ENCODE results near the gene SVIP.

Gene SVIP

GRCh38 chr11:22851477-22851876, 21.9 kb upstream of the SVIP start:
- no peak for DNase-seq (ENCODE audit: low spot score)

DNA sequence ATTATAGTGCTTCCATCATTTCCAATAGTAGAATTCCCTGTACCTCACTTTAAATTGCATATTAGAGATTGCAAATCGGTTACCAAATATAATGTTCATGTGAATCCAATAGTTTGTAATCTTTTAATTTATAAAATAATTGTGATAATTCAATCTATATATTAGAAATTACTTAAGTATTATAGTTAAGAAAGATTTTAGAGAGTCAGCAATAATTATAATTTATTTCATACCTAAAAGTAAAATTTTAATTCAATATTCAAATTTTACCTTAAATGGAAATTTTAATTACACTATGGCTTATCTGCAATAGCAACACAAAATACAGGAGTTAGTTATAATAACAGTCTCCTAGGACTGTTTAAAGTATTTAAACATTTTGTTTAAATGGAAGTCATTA, 17.1 kb upstream of the SVIP start:
- TF ChIP-seq CTCF (IDR thresholded peaks at IDR 0.05; ENCODE audit: extremely low read depth, missing control alignments), result no peak
- no peak for DNase-seq (ENCODE audit: low spot score)

More at GRCh38 chr11:22851477-22851876, 21.9 kb upstream of the SVIP start:
- no peak for TF ChIP-seq CTCF (IDR thresholded peaks at IDR 0.05; ENCODE audit: extremely low read depth, missing control alignments)

DNA sequence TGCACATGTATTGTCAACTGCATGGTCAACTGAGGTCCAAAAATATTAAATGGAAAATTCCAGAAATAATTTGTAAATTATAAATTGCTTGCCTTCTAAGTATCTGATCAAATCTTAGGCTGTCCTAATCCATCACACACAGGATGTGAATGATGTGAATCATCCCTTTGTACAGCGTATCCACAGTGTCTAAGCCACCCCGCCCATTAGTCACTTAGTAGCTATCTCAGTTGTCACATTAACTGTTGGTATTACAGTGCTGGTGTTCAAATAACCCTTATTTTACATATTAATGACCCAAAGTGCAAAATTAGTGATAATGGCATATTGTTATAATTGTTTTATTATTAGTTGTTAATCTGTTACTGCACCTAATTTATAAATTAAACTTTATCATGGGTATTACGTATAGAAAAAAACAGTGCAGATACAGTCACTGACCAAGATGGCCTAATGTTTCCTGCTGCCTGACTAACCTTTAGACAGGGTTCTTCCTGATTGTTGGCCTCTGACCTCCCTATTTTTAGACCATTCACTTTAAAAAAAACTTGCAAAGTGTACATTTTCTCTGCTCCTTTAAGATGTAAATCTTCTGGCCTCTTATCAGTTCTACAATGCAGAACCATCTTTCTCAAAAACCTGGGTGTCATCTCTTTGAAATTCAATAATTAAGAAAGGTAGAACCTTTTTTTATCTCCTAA, 2.9 kb upstream of the SVIP start:
- DNase-seq (ENCODE audit: low spot score), result no peak

DNA sequence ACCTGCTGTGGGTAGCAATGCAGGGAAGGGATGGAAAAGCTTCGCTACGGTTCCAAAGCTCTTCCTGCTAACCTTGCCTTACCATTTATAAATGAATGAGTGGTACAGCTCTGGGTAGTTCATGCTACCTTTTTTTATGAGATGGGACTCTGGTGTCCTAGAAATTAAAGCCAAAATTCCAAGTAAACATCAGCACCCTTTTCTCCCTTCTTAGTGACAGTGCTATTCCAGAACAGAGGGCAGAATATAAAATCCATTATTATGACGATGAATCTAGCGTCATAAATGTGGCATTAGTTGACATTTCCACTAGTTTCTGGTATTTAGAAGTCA, 447 bp upstream of the SVIP start:
- TF ChIP-seq CTCF (IDR thresholded peaks at IDR 0.05; ENCODE audit: extremely low read depth, missing control alignments), result no peak
- no peak for DNase-seq (ENCODE audit: low spot score)

More for the DNA sequence above, 2.9 kb upstream of the SVIP start:
- no peak for TF ChIP-seq CTCF (IDR thresholded peaks at IDR 0.05; ENCODE audit: extremely low read depth, missing control alignments)

DNA sequence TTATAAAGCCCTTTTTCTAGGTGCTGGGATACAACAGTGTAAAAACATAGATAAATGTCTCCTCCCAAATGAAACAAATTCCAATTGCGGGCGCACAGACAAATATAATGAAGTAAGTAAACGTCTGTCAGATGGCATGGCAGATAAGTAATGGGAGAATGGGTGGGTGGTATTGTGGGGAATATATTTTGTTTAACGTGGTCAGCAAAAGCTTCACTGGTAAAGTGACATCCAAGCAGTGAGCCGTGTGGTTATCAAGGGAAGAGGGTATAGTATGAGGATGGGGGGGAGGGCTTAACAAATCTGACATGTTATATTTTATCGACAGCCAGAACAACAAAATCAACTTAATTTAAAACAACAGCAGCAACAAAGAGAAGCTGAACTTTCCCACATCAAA, 1.2 kb downstream of the SVIP start:
- no peak for DNase-seq (ENCODE audit: low spot score)
- TF ChIP-seq CTCF (IDR thresholded peaks at IDR 0.05; ENCODE audit: extremely low read depth, missing control alignments), result no peak

GRCh38 chr11:22822203-22822602, 7.4 kb downstream of the SVIP start:
- DNase-seq (ENCODE audit: low spot score), result no peak
- no peak for TF ChIP-seq CTCF (IDR thresholded peaks at IDR 0.05; ENCODE audit: extremely low read depth, missing control alignments)

DNA sequence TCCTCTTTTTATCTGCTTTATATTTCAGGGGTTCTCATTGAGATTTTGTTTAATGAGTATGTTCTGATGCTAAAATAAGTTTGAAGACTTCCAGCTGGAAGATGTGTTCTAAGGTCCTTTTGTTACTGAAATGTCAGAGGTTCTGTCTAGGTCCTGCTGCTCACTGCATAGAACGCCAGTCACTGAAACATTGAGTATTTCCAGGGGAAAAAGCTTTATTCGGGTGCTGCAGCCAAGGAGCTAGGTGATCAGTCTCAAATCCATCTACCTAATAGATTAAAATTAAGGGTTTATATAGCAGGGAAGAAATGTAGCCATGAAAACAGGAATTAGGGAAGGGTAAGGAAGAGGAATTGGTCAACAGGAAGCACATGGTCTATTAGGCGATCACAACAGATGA, 19.7 kb downstream of the SVIP start:
- no peak for DNase-seq (ENCODE audit: low spot score)
- TF ChIP-seq CTCF (IDR thresholded peaks at IDR 0.05; ENCODE audit: extremely low read depth, missing control alignments), result no peak

Measured in GM20000 (cell line).